Peyer's patch (tissue), 4 donors: ENCODE results near the gene KLK7.

Experiments
- CTCF ChIP-seq, 6 experiments: fragments of 450-650 bp in 4 of 6; fragments of 200-600 bp in 2 of 6; sonication (generic) in 1 of 6; IDR thresholded peaks; one replicate each; pipeline ENCODE4 v1.5.1; 2017 to 2019; ENCODE audit warnings: antibody characterized with exemption in 6 of 6, mild to moderate bottlenecking in 3 of 6, moderate library complexity in 1 of 6
- POLR2A ChIP-seq, 2 donors: fragments of 450-650 bp; IDR thresholded peaks; one replicate each; pipeline ENCODE4 v1.5.1; 2017; ENCODE audit warnings: antibody characterized with exemption in 2 of 2, mild to moderate bottlenecking in 2 of 2, moderate library complexity in 2 of 2

DNA sequence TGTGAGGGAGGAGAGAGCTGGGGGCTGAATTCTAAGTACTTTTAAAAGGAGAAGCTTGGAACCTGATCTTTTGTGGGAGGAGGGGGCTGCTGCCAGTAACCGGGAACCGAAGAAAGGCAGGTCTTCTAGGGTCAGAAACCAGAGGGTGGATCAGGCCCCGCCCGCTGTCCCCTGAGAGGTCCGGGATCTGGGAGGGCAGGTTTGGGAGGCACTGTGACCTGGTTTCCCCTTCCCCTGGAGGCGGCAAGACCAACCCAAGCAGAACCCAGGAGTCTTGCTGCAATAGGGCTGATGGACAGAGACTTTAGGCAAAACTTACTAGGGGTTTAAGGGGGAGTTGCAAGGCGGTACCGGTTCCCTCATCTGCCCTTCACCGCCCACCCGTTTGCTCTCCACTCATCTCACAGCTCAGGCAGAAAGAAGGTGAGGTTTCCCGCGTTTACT, 18.4 kb upstream of the KLK7 start:
- TF ChIP-seq POLR2A (IDR thresholded peaks at IDR 0.05) (no peak), CTCF (IDR thresholded peaks at IDR 0.05) (no peak)
